HEK293 (cell line): ENCODE data around the gene HPD.

Experiments used
- GLIS2 ChIP-seq: fragments of 450-650 bp; formaldehyde crosslinking; IDR thresholded peaks from 2 replicates; pipeline ENCODE4 v1.5.1; 2016; ENCODE audit warnings: missing biosample characterization, missing genetic modification characterization
- IKZF3 ChIP-seq: fragments of 450-650 bp; IDR thresholded peaks from 2 replicates; pipeline ENCODE4 v1.5.0; 2018; ENCODE audit warnings: missing biosample characterization, mild to moderate bottlenecking, missing genetic modification characterization, moderate library complexity
- KLF16 ChIP-seq: fragments of 450-650 bp; formaldehyde crosslinking; IDR thresholded peaks from 2 replicates; pipeline ENCODE4 v1.5.1; 2017; ENCODE audit warnings: missing biosample characterization, missing genetic modification characterization
- KLF7 ChIP-seq: fragments of 450-650 bp; formaldehyde crosslinking; IDR thresholded peaks from 2 replicates; pipeline ENCODE4 v1.5.1; 2016; ENCODE audit warnings: missing biosample characterization, missing genetic modification characterization, borderline replicate concordance
- MZF1 ChIP-seq: fragments of 450-650 bp; formaldehyde crosslinking; IDR thresholded peaks from 2 replicates; pipeline ENCODE4 v1.5.1; 2017; ENCODE audit warnings: missing biosample characterization, missing genetic modification characterization, borderline replicate concordance
- SP7 ChIP-seq: fragments of 450-650 bp; formaldehyde crosslinking; IDR thresholded peaks from 2 replicates; pipeline ENCODE4 v1.5.1; 2016; ENCODE audit warnings: missing biosample characterization, missing genetic modification characterization
- ZBTB17 ChIP-seq: fragments of 450-650 bp; formaldehyde crosslinking; IDR thresholded peaks from 2 replicates; pipeline ENCODE4 v1.5.1; 2016; ENCODE audit warnings: missing biosample characterization, missing genetic modification characterization
- ZIC2 ChIP-seq: fragments of 450-650 bp; formaldehyde crosslinking; IDR thresholded peaks from 2 replicates; pipeline ENCODE4 v1.5.1; 2016; ENCODE audit warnings: missing biosample characterization, missing genetic modification characterization
- ZNF10 ChIP-seq: fragments of 450-650 bp; formaldehyde crosslinking; IDR thresholded peaks from 2 replicates; pipeline ENCODE4 v1.5.1; 2017; ENCODE audit warnings: missing biosample characterization, missing genetic modification characterization
- ZNF266 ChIP-seq: fragments of 450-650 bp; formaldehyde crosslinking; IDR thresholded peaks from 2 replicates; pipeline ENCODE4 v1.5.1; 2016; ENCODE audit warnings: missing biosample characterization, missing genetic modification characterization, low read depth
- ZNF302 ChIP-seq: fragments of 450-650 bp; formaldehyde crosslinking; IDR thresholded peaks from 2 replicates; pipeline ENCODE4 v1.5.1; 2016; ENCODE audit warnings: missing biosample characterization, missing genetic modification characterization, low read depth
- ZNF366 ChIP-seq: fragments of 450-650 bp; formaldehyde crosslinking; conservative IDR thresholded peaks from 2 replicates; pipeline ENCODE4 v1.5.1; 2016; ENCODE audit warnings: missing biosample characterization, missing genetic modification characterization
- ZNF544 ChIP-seq: fragments of 450-650 bp; formaldehyde crosslinking; IDR thresholded peaks from 2 replicates; pipeline ENCODE4 v1.5.0; 2017; ENCODE audit warnings: missing biosample characterization, missing genetic modification characterization
- ZNF629 ChIP-seq: fragments of 450-650 bp; formaldehyde crosslinking; IDR thresholded peaks from 2 replicates; pipeline ENCODE4 v1.5.1; 2017; ENCODE audit warnings: missing biosample characterization, missing genetic modification characterization
- ZNF76 ChIP-seq: fragments of 450-650 bp; formaldehyde crosslinking; IDR thresholded peaks from 2 replicates; pipeline ENCODE4; 2016; ENCODE audit warnings: low read depth, missing biosample characterization, missing genetic modification characterization, borderline replicate concordance
- ZNF843 ChIP-seq: fragments of 450-650 bp; formaldehyde crosslinking; IDR thresholded peaks from 2 replicates; pipeline ENCODE4 v1.5.1; 2016; ENCODE audit warnings: missing biosample characterization, missing genetic modification characterization
- ZXDB ChIP-seq: fragments of 450-650 bp; formaldehyde crosslinking; IDR thresholded peaks from 2 replicates; pipeline ENCODE4 v1.5.1; 2016; ENCODE audit warnings: missing biosample characterization, missing genetic modification characterization
- TF ChIP-seq, protein P1 (sequence below): fragments of 450-650 bp; formaldehyde crosslinking; IDR thresholded peaks from 2 replicates; pipeline ENCODE4 v1.5.1; 2016; ENCODE audit warnings: missing biosample characterization, missing genetic modification characterization
- TF ChIP-seq, protein P2 (sequence below): fragments of 450-650 bp; formaldehyde crosslinking; IDR thresholded peaks from 2 replicates; pipeline ENCODE4 v1.5.1; 2016; ENCODE audit warnings: missing biosample characterization, missing genetic modification characterization
- TF ChIP-seq, protein P3 (sequence below): fragments of 450-650 bp; formaldehyde crosslinking; conservative IDR thresholded peaks from 2 replicates; pipeline ENCODE4 v1.5.1; 2016; ENCODE audit warnings: low read depth, missing biosample characterization, missing genetic modification characterization
- TF ChIP-seq, protein P4 (sequence below): fragments of 450-650 bp; formaldehyde crosslinking; IDR thresholded peaks from 2 replicates; pipeline ENCODE4 v1.5.1; 2016; ENCODE audit warnings: missing biosample characterization, missing genetic modification characterization

Gene HPD

DNA sequence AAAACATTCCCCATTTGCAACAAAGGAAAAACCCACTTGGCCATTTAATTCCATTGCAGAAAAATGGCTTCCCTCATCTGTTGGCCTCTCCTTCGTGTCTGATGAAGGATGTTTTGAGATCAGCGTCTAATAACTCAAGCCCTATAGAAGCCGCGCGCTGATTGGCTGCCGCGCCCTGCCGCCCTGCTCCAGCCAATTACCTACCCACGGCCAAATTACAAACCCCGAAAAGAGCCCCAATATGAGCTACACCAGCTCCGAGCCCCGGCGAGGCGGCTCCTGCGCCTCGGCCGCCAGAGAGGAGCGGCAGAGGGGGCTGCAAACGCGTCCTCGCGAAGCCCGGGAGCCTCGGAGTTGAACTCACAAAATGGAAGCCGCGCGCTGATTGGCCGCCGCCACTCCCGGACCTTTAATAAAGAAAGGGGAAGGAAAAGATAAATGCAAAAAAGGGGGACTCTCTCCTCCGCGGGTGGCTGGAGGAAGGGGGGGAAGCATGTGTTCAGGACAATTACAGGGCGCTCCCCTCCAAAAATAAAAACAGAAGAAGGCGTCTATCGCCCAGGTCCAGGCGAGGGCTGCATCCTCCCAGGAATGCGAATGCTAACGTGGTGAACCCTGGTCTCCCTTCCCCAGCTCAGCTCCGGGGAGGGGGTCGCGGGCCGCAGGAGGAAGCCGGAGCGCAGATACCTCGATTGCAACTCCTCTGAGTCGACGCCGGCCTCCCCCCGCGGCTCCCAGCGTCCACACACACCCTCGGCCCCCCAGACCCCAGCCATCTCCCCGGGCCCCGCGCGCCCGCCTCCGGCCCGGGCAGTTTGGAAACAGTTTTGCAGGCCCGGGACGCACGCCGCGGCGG is 55.6 kb downstream of the HPD start (continued):
- peak; percentile 41; the same call in 1 of the 2 replicates for TF ChIP-seq ZNF76
- TF ChIP-seq ZNF544 (tag by site-specific recombination) = no peak
- TF ChIP-seq IKZF3 (tag by site-specific recombination) = peak; percentile 66
- no peak for TF ChIP-seq ZNF843 (tag by site-specific recombination)
- peak; percentile 55 for TF ChIP-seq ZIC2 (tag by site-specific recombination)
- TF ChIP-seq, protein P1, sequence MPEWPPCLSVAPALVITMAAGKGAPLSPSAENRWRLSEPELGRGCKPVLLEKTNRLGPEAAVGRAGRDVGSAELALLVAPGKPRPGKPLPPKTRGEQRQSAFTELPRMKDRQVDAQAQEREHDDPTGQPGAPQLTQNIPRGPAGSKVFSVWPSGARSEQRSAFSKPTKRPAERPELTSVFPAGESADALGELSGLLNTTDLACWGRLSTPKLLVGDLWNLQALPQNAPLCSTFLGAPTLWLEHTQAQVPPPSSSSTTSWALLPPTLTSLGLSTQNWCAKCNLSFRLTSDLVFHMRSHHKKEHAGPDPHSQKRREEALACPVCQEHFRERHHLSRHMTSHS (tag by site-specific recombination) = no peak
- peak; percentile 83 for TF ChIP-seq ZNF10
- TF ChIP-seq, protein P2, sequence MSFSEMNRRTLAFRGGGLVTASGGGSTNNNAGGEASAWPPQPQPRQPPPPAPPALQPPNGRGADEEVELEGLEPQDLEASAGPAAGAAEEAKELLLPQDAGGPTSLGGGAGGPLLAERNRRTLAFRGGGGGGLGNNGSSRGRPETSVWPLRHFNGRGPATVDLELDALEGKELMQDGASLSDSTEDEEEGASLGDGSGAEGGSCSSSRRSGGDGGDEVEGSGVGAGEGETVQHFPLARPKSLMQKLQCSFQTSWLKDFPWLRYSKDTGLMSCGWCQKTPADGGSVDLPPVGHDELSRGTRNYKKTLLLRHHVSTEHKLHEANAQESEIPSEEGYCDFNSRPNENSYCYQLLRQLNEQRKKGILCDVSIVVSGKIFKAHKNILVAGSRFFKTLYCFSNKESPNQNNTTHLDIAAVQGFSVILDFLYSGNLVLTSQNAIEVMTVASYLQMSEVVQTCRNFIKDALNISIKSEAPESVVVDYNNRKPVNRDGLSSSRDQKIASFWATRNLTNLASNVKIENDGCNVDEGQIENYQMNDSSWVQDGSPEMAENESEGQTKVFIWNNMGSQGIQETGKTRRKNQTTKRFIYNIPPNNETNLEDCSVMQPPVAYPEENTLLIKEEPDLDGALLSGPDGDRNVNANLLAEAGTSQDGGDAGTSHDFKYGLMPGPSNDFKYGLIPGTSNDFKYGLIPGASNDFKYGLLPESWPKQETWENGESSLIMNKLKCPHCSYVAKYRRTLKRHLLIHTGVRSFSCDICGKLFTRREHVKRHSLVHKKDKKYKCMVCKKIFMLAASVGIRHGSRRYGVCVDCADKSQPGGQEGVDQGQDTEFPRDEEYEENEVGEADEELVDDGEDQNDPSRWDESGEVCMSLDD = peak; percentile 89
- no peak for TF ChIP-seq ZNF302 (tag by site-specific recombination)
- 0 out of 2 replicates have a peak, but pooled peaks have one; percentile 50 for TF ChIP-seq KLF7 (tag by site-specific recombination)
- peak; percentile 96 for TF ChIP-seq ZBTB17 (tag by site-specific recombination)
- peak; percentile 60 for TF ChIP-seq ZNF366 (tag by site-specific recombination)
- TF ChIP-seq KLF16 (tag by site-specific recombination) = 0 out of 2 replicates have a peak, but pooled peaks have one; percentile 43
- no peak for TF ChIP-seq ZNF266 (tag by site-specific recombination)
- 0 out of 2 replicates have a peak, but pooled peaks have one; percentile 21 for TF ChIP-seq ZXDB (tag by site-specific recombination)
- TF ChIP-seq SP7 (tag by site-specific recombination) = peak; percentile 51; the same call in 1 of the 2 replicates
- TF ChIP-seq GLIS2 (tag by site-specific recombination) = peak; percentile 96
- TF ChIP-seq ZNF629 (tag by site-specific recombination) = peak; percentile 35
- TF ChIP-seq MZF1 (tag by site-specific recombination) = peak; percentile 77; the same call in 1 of the 2 replicates
- TF ChIP-seq, protein P3, sequence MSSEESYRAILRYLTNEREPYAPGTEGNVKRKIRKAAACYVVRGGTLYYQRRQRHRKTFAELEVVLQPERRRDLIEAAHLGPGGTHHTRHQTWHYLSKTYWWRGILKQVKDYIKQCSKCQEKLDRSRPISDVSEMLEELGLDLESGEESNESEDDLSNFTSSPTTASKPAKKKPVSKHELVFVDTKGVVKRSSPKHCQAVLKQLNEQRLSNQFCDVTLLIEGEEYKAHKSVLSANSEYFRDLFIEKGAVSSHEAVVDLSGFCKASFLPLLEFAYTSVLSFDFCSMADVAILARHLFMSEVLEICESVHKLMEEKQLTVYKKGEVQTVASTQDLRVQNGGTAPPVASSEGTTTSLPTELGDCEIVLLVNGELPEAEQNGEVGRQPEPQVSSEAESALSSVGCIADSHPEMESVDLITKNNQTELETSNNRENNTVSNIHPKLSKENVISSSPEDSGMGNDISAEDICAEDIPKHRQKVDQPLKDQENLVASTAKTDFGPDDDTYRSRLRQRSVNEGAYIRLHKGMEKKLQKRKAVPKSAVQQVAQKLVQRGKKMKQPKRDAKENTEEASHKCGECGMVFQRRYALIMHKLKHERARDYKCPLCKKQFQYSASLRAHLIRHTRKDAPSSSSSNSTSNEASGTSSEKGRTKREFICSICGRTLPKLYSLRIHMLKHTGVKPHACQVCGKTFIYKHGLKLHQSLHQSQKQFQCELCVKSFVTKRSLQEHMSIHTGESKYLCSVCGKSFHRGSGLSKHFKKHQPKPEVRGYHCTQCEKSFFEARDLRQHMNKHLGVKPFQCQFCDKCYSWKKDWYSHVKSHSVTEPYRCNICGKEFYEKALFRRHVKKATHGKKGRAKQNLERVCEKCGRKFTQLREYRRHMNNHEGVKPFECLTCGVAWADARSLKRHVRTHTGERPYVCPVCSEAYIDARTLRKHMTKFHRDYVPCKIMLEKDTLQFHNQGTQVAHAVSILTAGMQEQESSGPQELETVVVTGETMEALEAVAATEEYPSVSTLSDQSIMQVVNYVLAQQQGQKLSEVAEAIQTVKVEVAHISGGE (tag by site-specific recombination) = peak; percentile 58
- TF ChIP-seq, protein P4, sequence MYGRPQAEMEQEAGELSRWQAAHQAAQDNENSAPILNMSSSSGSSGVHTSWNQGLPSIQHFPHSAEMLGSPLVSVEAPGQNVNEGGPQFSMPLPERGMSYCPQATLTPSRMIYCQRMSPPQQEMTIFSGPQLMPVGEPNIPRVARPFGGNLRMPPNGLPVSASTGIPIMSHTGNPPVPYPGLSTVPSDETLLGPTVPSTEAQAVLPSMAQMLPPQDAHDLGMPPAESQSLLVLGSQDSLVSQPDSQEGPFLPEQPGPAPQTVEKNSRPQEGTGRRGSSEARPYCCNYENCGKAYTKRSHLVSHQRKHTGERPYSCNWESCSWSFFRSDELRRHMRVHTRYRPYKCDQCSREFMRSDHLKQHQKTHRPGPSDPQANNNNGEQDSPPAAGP (tag by site-specific recombination) = no peak; the same call in 1 of the 2 replicates
